Bronchial epithelial cell (primary cell): ENCODE measurements around the gene MSANTD1. TPM values are rescaled to one million over a fixed set of nuclear protein-coding genes. Genes with fewer than 3 reads are reported as not detected.
A peak's percentile ranks its signal among the peaks of the same experiment; 100 is the strongest.

ENCODE experiments used
- DNase-seq: peaks from one replicate; pipeline ENCODE4 v3.0.0-alpha.2; 2010; ENCODE audit warnings: low read depth
- FAIRE-seq: peaks from 2 replicates; lab custom pipeline; 2011; peaks lifted over from hg19 to GRCh38; lab: Jason Lieb, UNC
- H3K27me3 ChIP-seq: 2 replicates; pipeline ENCODE4 v1.5.1; 2011; ENCODE audit warnings: low read length; ENCODE audit not compliant: control insufficient read depth, insufficient read depth
- H3K36me3 ChIP-seq: 2 replicates; pipeline ENCODE4 v1.5.1; 2011; ENCODE audit warnings: low read length; ENCODE audit not compliant: control insufficient read depth, insufficient read depth
- H3K4me3 ChIP-seq: 2 replicates; pipeline ENCODE4 v1.5.1; 2011; ENCODE audit warnings: mild to moderate bottlenecking, low read depth, low read length, control low read depth
- total RNA-seq: library from RNA; depleted of rRNA; stranded (reverse); fragments of >200 nt; gene quantifications from 2 replicates; pipeline ENCODE4 v1.2.1, GENCODE V29; 2014
- TF ChIP-seq, protein P1 (sequence below): IDR thresholded peaks from 2 replicates; pipeline ENCODE4 v1.5.1; 2011; ENCODE audit warnings: mild to moderate bottlenecking, moderate library complexity, low read length, control low read depth, inconsistent platforms; ENCODE audit not compliant: insufficient read depth, severe bottlenecking

Gene MSANTD1
- total RNA-seq, 1 donor from 2014 or later = 0.26 TPM

DNA sequence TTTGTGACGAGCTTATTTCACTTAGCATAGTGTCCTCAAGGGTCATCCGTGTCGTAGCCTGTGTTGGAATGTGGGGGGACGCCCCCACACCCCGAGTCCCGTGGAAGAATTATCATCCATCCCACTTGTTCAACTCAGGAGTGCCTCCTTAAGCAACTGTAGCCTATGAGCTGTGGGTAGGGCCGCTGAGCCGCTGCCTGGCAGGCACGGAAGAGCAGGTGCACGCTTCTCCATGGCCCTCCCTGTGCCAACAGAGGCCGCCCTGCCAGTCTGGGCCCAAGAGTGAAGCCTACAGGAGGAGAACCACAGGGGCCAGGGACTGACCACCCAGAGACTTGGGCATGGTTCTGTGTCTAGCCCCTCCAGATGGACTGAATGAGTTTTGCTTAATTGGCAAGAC, 41.5 kb downstream of the MSANTD1 start:
- FAIRE-seq (no peak), DNase-seq (no peak)
- Histone ChIP-seq H3K36me3 (no peaks in the 10 kb centered on the region), H3K27me3 (peaks cover 9% of the 10 kb centered on the region), H3K4me3 (no peak overlapping the region)
- TF ChIP-seq, protein P1, sequence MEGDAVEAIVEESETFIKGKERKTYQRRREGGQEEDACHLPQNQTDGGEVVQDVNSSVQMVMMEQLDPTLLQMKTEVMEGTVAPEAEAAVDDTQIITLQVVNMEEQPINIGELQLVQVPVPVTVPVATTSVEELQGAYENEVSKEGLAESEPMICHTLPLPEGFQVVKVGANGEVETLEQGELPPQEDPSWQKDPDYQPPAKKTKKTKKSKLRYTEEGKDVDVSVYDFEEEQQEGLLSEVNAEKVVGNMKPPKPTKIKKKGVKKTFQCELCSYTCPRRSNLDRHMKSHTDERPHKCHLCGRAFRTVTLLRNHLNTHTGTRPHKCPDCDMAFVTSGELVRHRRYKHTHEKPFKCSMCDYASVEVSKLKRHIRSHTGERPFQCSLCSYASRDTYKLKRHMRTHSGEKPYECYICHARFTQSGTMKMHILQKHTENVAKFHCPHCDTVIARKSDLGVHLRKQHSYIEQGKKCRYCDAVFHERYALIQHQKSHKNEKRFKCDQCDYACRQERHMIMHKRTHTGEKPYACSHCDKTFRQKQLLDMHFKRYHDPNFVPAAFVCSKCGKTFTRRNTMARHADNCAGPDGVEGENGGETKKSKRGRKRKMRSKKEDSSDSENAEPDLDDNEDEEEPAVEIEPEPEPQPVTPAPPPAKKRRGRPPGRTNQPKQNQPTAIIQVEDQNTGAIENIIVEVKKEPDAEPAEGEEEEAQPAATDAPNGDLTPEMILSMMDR = no peak

GRCh38 chr4:3290889-3291321, 41.9 kb downstream of the MSANTD1 start:
- FAIRE-seq (no peak), DNase-seq (no peak)
- TF ChIP-seq, protein P1 = no peak
- Histone ChIP-seq H3K4me3 (no peak overlapping the region), H3K36me3 (no peaks in the 10 kb centered on the region), H3K27me3 (peaks cover 9% of the 10 kb centered on the region)

- Histone ChIP-seq H3K4me3 (peak overlapping the region; percentile 75), H3K36me3 (no peaks in the 10 kb centered on the region), H3K27me3 (peaks cover 9% of the 10 kb centered on the region)
- FAIRE-seq (peak; percentile 58), DNase-seq (peak; percentile 23)
- TF ChIP-seq, protein P1 = no peak
Measured at GRCh38 chr4:3291411-3291968, 42.5 kb downstream of the MSANTD1 start.

- DNase-seq (peak; percentile 14), FAIRE-seq (no peak)
- TF ChIP-seq, protein P1 = no peak
Measured at GRCh38 chr4:3291969-3292570, 43.1 kb downstream of the MSANTD1 start.

GRCh38 chr4:3292571-3293400, 43.8 kb downstream of the MSANTD1 start, which contains the start of gene RGS12:
Gene RGS12, plus strand, starts transcription at chr4:3293021. Its CDS starts 23,150 bp downstream, at chr4:3316171.
- Histone ChIP-seq H3K27me3 (peaks cover 2% of the 10 kb centered on the region), H3K4me3 (peak within 1 kb of the TSS; percentile 75), H3K36me3 (no peaks in the 10 kb centered on the region)
- DNase-seq (peak; percentile 78), FAIRE-seq (no peak)
- TF ChIP-seq, protein P1 = no peak

More at GRCh38 chr4:3291969-3292570, 43.1 kb downstream of the MSANTD1 start:
- Histone ChIP-seq H3K4me3 (peak overlapping the region; percentile 75), H3K27me3 (peaks cover 6% of the 10 kb centered on the region), H3K36me3 (no peaks in the 10 kb centered on the region)
